ENCODE results near the gene CTDSPL2. TPM values are rescaled to one million over a fixed set of nuclear protein-coding genes. Genes with fewer than 3 reads are reported as not detected.
A peak's percentile ranks its signal among the peaks of the same experiment; 100 is the strongest.

CTDSPL2 gene
- total and polyA plus RNA-seq, 2 donors (not counting 3 experiments of a cell fraction or from before 2014, with no cell fraction given): 12.2 to 55.1 TPM

- CTCF ChIA-PET: interaction anchor here (1.3 kb wide), 1 partner anchor 21 kb away, joined by 3 read pairs; no protein-coding TSS in a partner anchor
- Histone ChIP-seq H3K9me1 (replicated peaks; ENCODE audit: control insufficient read depth, extremely low read depth, insufficient read depth, low read length) (no peaks in the 10 kb centered on the region), H3K27ac (ENCODE audit: insufficient read depth, low read depth, low read length) (no peak overlapping the region), H3K9ac (replicated peaks; ENCODE audit: extremely low read depth, insufficient read depth, low read length) (no peak overlapping the region), H3K9me3 (replicated peaks; ENCODE audit: control insufficient read depth, insufficient read depth, low read length) (no peaks in the 10 kb centered on the region), H3K4me1 (ENCODE audit: control insufficient read depth, extremely low read depth, insufficient read depth, low read length) (no peaks in the 10 kb centered on the region), H3K27me3 (ENCODE audit: control insufficient read depth in 2 of 2, insufficient read depth in 2 of 2, low read length in 2 of 2) (no peaks in the 10 kb centered on the region), H2AFZ (ENCODE audit: low read depth, low read length) (no peak overlapping the region), H3K79me2 (ENCODE audit: control insufficient read depth, insufficient read depth, low read length) (no peaks in the 10 kb centered on the region), H3K36me3 (ENCODE audit: control insufficient read depth in 2 of 2, extremely low read depth in 1 of 2, insufficient read depth in 2 of 2, low read length in 2 of 2) (peaks cover 2 to 14% of the 10 kb centered on the region in 2 experiments), H3K4me2 (ENCODE audit: insufficient read depth, low read length) (no peak overlapping the region), H4K20me1 (replicated peaks; ENCODE audit: control insufficient read depth, extremely low read depth, insufficient read depth, low read length) (no peaks in the 10 kb centered on the region), H3K4me3 (replicated peaks in 1 of 3; ENCODE audit: insufficient read depth in 1 of 3, low read depth in 1 of 3, low read length in 3 of 3) (no peak overlapping the region)
- BruUV-seq (replicated peaks): no TSS peak
- intact Hi-C loops (cut with micrococcal nuclease) (no loop called here), dilution Hi-C loops (cut with MboI; ENCODE audit: extremely low pct_ligation_motif_present, low sequenced_read_pairs) (no loop called here)
- DNase-seq (ENCODE audit: low read depth, low spot score): no peak
- TF ChIP-seq POLR2A (IDR thresholded peaks at IDR 0.05; ENCODE audit: low read depth, low read length): peak; percentile 20
- TF ChIP-seq CTCF (IDR thresholded peaks at IDR 0.05; ENCODE audit: extremely low read depth in 1 of 2, insufficient read depth in 1 of 2, low read depth in 1 of 2, low read length in 2 of 2): no peak
- TF ChIP-seq MYC (IDR thresholded peaks at IDR 0.05; ENCODE audit: low read depth, low read length): no peak
- FAIRE-seq: no peak
- POLR2A ChIA-PET: no interaction called here
Measured at GRCh38 chr15:44570361-44570760, 142.9 kb downstream of the CTDSPL2 start.

- Histone ChIP-seq H3K36me3 (ENCODE audit: control insufficient read depth in 2 of 2, extremely low read depth in 1 of 2, insufficient read depth in 2 of 2, low read length in 2 of 2) (peaks cover 0 to 4% of the 10 kb centered on the region in 2 experiments), H3K79me2 (ENCODE audit: control insufficient read depth, insufficient read depth, low read length) (no peaks in the 10 kb centered on the region), H3K9me3 (replicated peaks; ENCODE audit: control insufficient read depth, insufficient read depth, low read length) (no peaks in the 10 kb centered on the region), H3K4me1 (ENCODE audit: control insufficient read depth, extremely low read depth, insufficient read depth, low read length) (no peaks in the 10 kb centered on the region), H4K20me1 (replicated peaks; ENCODE audit: control insufficient read depth, extremely low read depth, insufficient read depth, low read length) (no peaks in the 10 kb centered on the region), H3K9me1 (replicated peaks; ENCODE audit: control insufficient read depth, extremely low read depth, insufficient read depth, low read length) (no peaks in the 10 kb centered on the region), H3K4me3 (replicated peaks in 1 of 3; ENCODE audit: insufficient read depth in 1 of 3, low read depth in 1 of 3, low read length in 3 of 3) (no peak overlapping the region), H3K27ac (ENCODE audit: insufficient read depth, low read depth, low read length) (no peak overlapping the region), H3K9ac (replicated peaks; ENCODE audit: extremely low read depth, insufficient read depth, low read length) (no peak overlapping the region), H3K4me2 (ENCODE audit: insufficient read depth, low read length) (no peak overlapping the region), H3K27me3 (ENCODE audit: control insufficient read depth in 2 of 2, insufficient read depth in 2 of 2, low read length in 2 of 2) (no peaks in the 10 kb centered on the region), H2AFZ (ENCODE audit: low read depth, low read length) (no peak overlapping the region)
- DNase-seq (ENCODE audit: low read depth, low spot score): no peak
- no TSS peak for BruUV-seq (replicated peaks)
- TF ChIP-seq EZH2 (IDR thresholded peaks at IDR 0.05; ENCODE audit: borderline replicate concordance, low read depth, low read length, severe bottlenecking) (no peak), GATA2 (IDR thresholded peaks at IDR 0.05; ENCODE audit: insufficient read depth, insufficient read length, low read depth, low read length) (no peak), MAX (IDR thresholded peaks at IDR 0.05; ENCODE audit: insufficient read depth, insufficient read length) (no peak), POLR2AphosphoS5 (IDR thresholded peaks at IDR 0.05; ENCODE audit: insufficient read depth, low read depth, low read length) (no peak), CTCF (IDR thresholded peaks at IDR 0.05; ENCODE audit: extremely low read depth in 1 of 2, insufficient read depth in 1 of 2, low read depth in 1 of 2, low read length in 2 of 2) (no peak), MYC (IDR thresholded peaks at IDR 0.05; ENCODE audit: low read depth, low read length) (no peak), JUN (IDR thresholded peaks at IDR 0.05; ENCODE audit: borderline replicate concordance, insufficient read depth, insufficient read length, low read depth) (no peak), POLR2A (IDR thresholded peaks at IDR 0.05; ENCODE audit: low read depth, low read length) (no peak), FOS (IDR thresholded peaks at IDR 0.05; ENCODE audit: borderline replicate concordance, insufficient read depth, low read length) (no peak)
- dilution Hi-C loops (cut with MboI; ENCODE audit: extremely low pct_ligation_motif_present, low sequenced_read_pairs): no loop called here
- intact Hi-C loops (cut with micrococcal nuclease): no loop called here
- ChIA-PET POLR2A (no interaction called here), CTCF (no interaction called here)
- FAIRE-seq: no peak
Measured at GRCh38 chr15:44573386-44573785, 146.0 kb downstream of the CTDSPL2 start.
